CD8-positive, alpha-beta memory T cell (primary cell): Measurements from ENCODE around the gene ACD. TPM values are rescaled to one million over a fixed set of nuclear protein-coding genes. Genes with fewer than 3 reads are reported as not detected.

Experiments
- CTCF ChIA-PET: fragments of 350-600 bp; sonication (Branson Sonifier 250); formaldehyde crosslinking; loops from one replicate; lab custom pipeline; 2021; ENCODE audit warnings: antibody characterized with exemption; lab: Charles Lee
- POLR2A ChIA-PET: fragments of 350-600 bp; sonication (Branson Sonifier 250); formaldehyde crosslinking; loops from one replicate; lab custom pipeline; 2021; ENCODE audit warnings: antibody characterized with exemption; lab: Charles Lee
- DNase-seq, 5 donors: peaks; one replicate each; pipeline versions ENCODE4 v3.0.0 to v3.0.0-alpha.2; 2020 to 2022; ENCODE audit warnings: mixed read lengths in 1 of 5
- H3K27ac ChIP-seq: one replicate; pipeline ENCODE4 v1.7.0; 2013; ENCODE audit warnings: low read depth, mild to moderate bottlenecking, low read length, moderate library complexity
- H3K27me3 ChIP-seq: 2 replicates; pipeline ENCODE4 v1.7.0; 2013; ENCODE audit warnings: low read length, mild to moderate bottlenecking; ENCODE audit not compliant: insufficient read depth, poor library complexity, severe bottlenecking
- H3K36me3 ChIP-seq: 2 replicates; pipeline ENCODE4 v1.7.0; 2013; ENCODE audit warnings: mild to moderate bottlenecking, low read length, moderate library complexity; ENCODE audit not compliant: insufficient read depth
- H3K4me1 ChIP-seq: 2 replicates; pipeline ENCODE4 v1.7.0; 2013; ENCODE audit warnings: mild to moderate bottlenecking, low read length, moderate library complexity; ENCODE audit not compliant: insufficient read depth
- H3K4me3 ChIP-seq: 2 replicates; pipeline ENCODE4 v1.7.0; 2013; ENCODE audit warnings: mild to moderate bottlenecking, low read length
- H3K9me3 ChIP-seq: 2 replicates; pipeline ENCODE4 v1.7.0; 2013; ENCODE audit warnings: mild to moderate bottlenecking, low read length
- H3K27ac Mint-ChIP-seq, 8 donors: one replicate each; pipeline ENCODE4 v1.8.0; 2020 to 2021; ENCODE audit warnings: mixed read lengths in 8 of 8, mild to moderate bottlenecking in 6 of 8, inconsistent platforms in 3 of 8, moderate library complexity in 3 of 8
- H3K27me3 Mint-ChIP-seq, 2 donors: one replicate each; pipeline ENCODE4 v1.8.0; 2020 to 2021; ENCODE audit warnings: mixed read lengths in 2 of 2, mild to moderate bottlenecking in 1 of 2, moderate library complexity in 1 of 2
- H3K36me3 Mint-ChIP-seq, 3 donors: one replicate each; pipeline ENCODE4 v1.8.0; 2020 to 2021; ENCODE audit warnings: mixed read lengths in 3 of 3, inconsistent platforms in 1 of 3, mild to moderate bottlenecking in 1 of 3
- H3K4me1 Mint-ChIP-seq, 3 donors: one replicate each; pipeline ENCODE4 v1.8.0; 2020 to 2021; ENCODE audit warnings: mixed read lengths in 3 of 3, inconsistent platforms in 1 of 3, mild to moderate bottlenecking in 1 of 3
- H3K4me3 Mint-ChIP-seq, 7 donors: one replicate each; pipeline ENCODE4 v1.8.0; 2020 to 2021; ENCODE audit warnings: mixed read lengths in 7 of 7, mild to moderate bottlenecking in 6 of 7, moderate library complexity in 4 of 7, inconsistent platforms in 2 of 7
- H3K9me3 Mint-ChIP-seq, 5 donors: one replicate each; pipeline ENCODE4 v1.8.0; 2020 to 2022; ENCODE audit warnings: mixed read lengths in 5 of 5, mild to moderate bottlenecking in 3 of 5, moderate library complexity in 2 of 5, inconsistent platforms in 1 of 5
- polyA plus RNA-seq: library from polyadenylated mRNA; unstranded; fragments of 300-500 nt; fragmentation: Illumina TruSeq; gene quantifications from one replicate; pipeline ENCODE4 v1.2.3, GENCODE V29; 2021
- total RNA-seq, 2 experiments: library from RNA; stranded (reverse); gene quantifications; one replicate each; pipeline ENCODE4 v1.2.3, GENCODE V29; 2021

Gene ACD
- total and polyA plus RNA-seq, 3 experiments from 2014 or later: 55.6 to 81.7 (median 79.1) TPM

DNA sequence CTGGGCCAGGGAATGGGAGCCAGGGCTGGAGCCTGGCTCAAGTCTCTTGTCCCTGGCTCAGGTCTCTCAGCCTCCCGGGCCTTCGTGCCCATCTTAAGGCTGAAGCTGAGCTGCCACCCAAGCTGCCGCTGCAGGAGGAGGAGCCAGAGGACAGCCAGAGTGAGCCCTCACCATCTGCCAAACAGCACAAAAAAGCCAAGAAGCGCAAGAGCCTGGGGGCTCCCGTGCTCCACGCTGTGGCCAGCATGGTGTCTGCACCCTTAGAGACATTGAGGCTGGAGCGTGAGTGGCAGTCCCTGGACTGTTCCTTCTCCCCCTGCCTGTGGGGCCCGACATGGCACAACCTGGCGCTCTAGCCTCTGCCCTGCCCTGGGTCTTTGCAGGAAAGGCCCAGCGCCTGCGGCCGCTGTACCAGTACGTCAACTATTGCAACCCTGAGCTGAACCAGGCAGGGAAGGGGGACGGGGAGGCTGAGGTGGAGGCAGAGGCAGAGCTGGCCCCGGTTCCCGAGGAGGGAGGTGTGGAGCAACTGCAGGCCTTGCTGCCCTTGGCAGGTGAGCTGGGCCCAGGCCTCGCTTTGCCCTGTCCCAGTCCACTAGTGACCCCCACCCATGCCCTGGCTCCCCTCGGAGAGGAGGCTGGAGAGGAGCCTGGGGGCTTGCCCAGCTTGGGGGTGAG, 7.9 kb upstream of the ACD start:
- ChIA-PET CTCF (interaction anchor here (0.6 to 7.7 kb wide), 19 partner anchors 8 to 187 kb away, joined by 3 to 95 read pairs (median 4); partner anchors contain the start of genes ACD, ATP6V0D1, CARMIL2 and CTCF), POLR2A (interaction anchor here (2.8 kb wide), 1 partner anchor 105 kb away, joined by 9 read pairs; the partner anchor contains the start of gene CTCF)
- H3K4me3 Mint-ChIP-seq: peak overlapping the region; percentile 19 to 94 (median 71)
- H3K36me3 Mint-ChIP-seq: peaks cover 0 to 2% (median 0%) of the 10 kb centered on the region in 3 donors
- Histone ChIP-seq H3K27ac (no peak overlapping the region), H3K27me3 (no peaks in the 10 kb centered on the region), H3K36me3 (no peaks in the 10 kb centered on the region), H3K4me3 (no peak overlapping the region), H3K4me1 (peaks cover 17% of the 10 kb centered on the region), H3K9me3 (no peaks in the 10 kb centered on the region)
- H3K9me3 Mint-ChIP-seq: no peaks in the 10 kb centered on the region
- DNase-seq: peak; percentile 48 to 86 (median 74)
- no peaks in the 10 kb centered on the region for H3K27me3 Mint-ChIP-seq
- H3K4me1 Mint-ChIP-seq: peaks cover 7 to 27% (median 12%) of the 10 kb centered on the region in 3 donors
- peak overlapping the region in 5 of 8 donors; percentile 6 to 80 (median 42) for H3K27ac Mint-ChIP-seq

DNA sequence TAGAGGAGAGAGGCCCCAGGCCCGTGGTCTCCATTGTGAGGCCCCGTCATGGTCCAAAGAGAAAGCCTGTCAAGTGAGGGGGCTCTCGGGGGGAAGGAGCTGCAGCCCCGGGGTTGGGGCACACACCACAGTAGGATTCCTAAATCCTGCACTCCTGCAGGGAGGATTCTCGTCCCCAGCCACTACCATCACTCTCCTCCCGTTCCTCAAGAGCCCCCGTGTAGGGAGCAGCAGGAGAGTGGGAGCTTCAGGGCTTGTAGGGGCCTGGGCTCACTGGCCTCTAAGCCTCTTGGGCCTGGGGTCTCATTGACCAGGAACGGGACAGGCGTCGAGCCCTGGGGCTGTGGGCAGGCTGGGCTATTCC, 7.4 kb upstream of the ACD start:
- ChIA-PET POLR2A (interaction anchor here (1.0 to 2.8 kb wide), 2 partner anchors 13 to 105 kb away, joined by 3 to 9 read pairs; partner anchors contain the start of gene CTCF), CTCF (interaction anchor here (0.6 to 7.7 kb wide), 18 partner anchors 9 to 186 kb away, joined by 3 to 95 read pairs (median 4); partner anchors contain the start of genes ATP6V0D1, CARMIL2 and CTCF)
- no peaks in the 10 kb centered on the region for H3K27me3 ChIP-seq
- H3K27ac ChIP-seq: no peak overlapping the region
- peaks cover 17% of the 10 kb centered on the region for H3K4me1 ChIP-seq
- H3K4me3 Mint-ChIP-seq: peak overlapping the region in 6 of 7 donors; percentile 71 to 94 (median 79)
- no peaks in the 10 kb centered on the region for H3K9me3 ChIP-seq
- no peaks in the 10 kb centered on the region for H3K36me3 ChIP-seq
- H3K4me1 Mint-ChIP-seq: peaks cover 7 to 27% (median 12%) of the 10 kb centered on the region in 3 donors
- H3K36me3 Mint-ChIP-seq: peaks cover 0 to 3% (median 0%) of the 10 kb centered on the region in 3 donors
- H3K9me3 Mint-ChIP-seq: no peaks in the 10 kb centered on the region
- no peaks in the 10 kb centered on the region for H3K27me3 Mint-ChIP-seq
- peak overlapping the region in 5 of 8 donors; percentile 42 to 91 (median 71) for H3K27ac Mint-ChIP-seq
- DNase-seq: no peak
- peak overlapping the region; percentile 66 for H3K4me3 ChIP-seq

DNA sequence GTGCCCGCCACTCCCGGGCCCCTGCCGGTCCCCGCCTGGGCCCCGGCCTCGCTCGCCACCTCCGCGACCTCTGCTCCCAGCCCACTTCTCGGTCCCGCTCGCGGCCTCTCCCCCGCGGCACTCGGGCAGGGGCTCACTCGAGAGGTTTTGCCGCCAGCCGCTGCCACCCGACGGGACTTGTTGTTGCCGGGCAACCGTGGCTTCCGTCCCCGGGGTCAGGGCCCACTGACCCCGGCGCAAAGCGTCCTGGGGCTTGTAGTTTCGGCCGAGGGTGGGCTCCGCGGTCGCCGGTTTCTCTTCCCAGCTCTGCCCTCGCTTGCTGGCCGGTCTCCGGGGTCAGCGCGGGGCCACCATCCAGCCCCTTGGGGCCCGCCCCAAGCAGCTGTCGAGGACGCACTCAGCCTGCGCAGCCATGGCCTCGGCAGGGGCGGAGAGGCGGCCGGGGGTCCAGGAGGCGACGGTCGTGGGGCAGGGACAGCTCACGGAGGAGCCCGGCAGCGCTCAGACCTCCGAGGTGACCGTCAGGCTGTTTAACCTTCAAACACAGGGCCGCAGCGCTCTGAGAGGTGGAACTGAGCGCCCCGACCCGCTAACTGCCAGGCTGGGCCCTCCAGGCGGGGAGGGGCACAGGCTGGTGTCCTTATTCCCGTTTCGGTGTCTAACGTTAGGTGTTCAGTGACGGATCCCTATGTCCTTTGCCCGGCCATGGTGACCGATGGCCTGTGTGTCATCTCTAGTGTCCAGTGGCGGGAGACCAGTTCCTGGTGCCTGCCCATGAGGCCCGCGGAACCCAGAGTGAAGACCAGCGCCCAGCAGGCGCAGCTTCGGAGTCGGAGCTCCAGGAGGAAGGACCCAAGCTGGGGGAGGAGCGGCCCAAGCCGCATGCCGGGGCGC, 6.7 kb upstream of the ACD start, which contains the start of the genes C16orf86 and ENKD1:
Gene C16orf86 (plus strand): TSS at position 256 of the 894 bp plus-strand sequence. CDS start 157 bp downstream, at position 413.
Gene ENKD1 (minus strand): TSS at position 192 of the 894 bp plus-strand sequence. CDS start 308 bp downstream, outside the sequence.
- H3K27ac ChIP-seq: peak within 1 kb of the TSS; percentile 43
- Mint-ChIP-seq H3K4me1 (peaks cover 7 to 28% (median 12%) of the 10 kb centered on the region in 3 donors), H3K36me3 (peaks cover 0 to 3% (median 0%) of the 10 kb centered on the region in 3 donors), H3K9me3 (no peaks in the 10 kb centered on the region), H3K27me3 (no peaks in the 10 kb centered on the region), H3K4me3 (peak within 1 kb of the TSS; percentile 67 to 94 (median 80)), H3K27ac (peak within 1 kb of the TSS in 7 of 8 donors; percentile 29 to 91 (median 71))
- H3K4me1 ChIP-seq: peaks cover 18% of the 10 kb centered on the region
- H3K36me3 ChIP-seq: no peaks in the 10 kb centered on the region
- CTCF ChIA-PET: interaction anchor here (0.6 to 7.7 kb wide), 18 partner anchors 8 to 205 kb away, joined by 3 to 95 read pairs (median 4); partner anchors contain the start of genes ATP6V0D1, CARMIL2 and CTCF
- no peaks in the 10 kb centered on the region for H3K9me3 ChIP-seq
- POLR2A ChIA-PET: interaction anchor here (1.0 to 2.8 kb wide), 3 partner anchors 13 to 104 kb away, joined by 3 to 9 read pairs (median 3); partner anchors contain the start of genes CARMIL2 and CTCF
- no peaks in the 10 kb centered on the region for H3K27me3 ChIP-seq
- DNase-seq: peak; percentile 75 to 90 (median 77)
- peak within 1 kb of the TSS; percentile 66 for H3K4me3 ChIP-seq

DNA sequence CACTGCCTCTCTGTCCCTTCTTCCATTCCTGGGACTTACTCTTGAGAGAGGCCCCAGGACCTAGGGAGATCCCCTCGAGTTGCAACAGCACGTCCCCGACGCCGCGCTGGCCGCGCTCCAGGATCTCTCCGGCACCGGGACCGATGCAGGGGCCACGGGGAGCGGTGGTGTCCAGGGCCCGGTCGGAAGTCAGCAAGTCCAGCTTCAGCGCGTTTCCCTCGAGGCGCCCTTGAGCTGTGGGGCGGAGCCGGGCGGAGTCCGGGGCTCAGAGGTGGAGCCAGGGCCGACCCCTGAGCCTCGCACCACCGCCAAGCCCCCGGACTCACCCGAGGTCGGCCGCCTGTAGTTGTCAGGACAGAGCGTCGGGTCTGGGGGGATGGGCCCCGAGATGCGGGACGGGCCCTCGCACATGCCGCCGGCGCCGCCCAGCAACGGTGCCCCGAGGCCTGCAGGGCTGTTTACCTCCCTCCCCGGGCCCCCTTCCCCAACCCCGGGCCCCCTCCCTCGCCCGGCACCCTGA, 6.0 kb upstream of the ACD start:
- H3K4me1 ChIP-seq: peaks cover 25% of the 10 kb centered on the region
- H3K4me1 Mint-ChIP-seq: peaks cover 11 to 35% (median 15%) of the 10 kb centered on the region in 3 donors
- no peak for DNase-seq
- no peaks in the 10 kb centered on the region for H3K27me3 ChIP-seq
- ChIA-PET POLR2A (interaction anchor here (0.6 to 1.0 kb wide), 2 partner anchors 21 to 99 kb away, joined by 3 read pairs; partner anchors contain the start of gene CARMIL2), CTCF (interaction anchor here (1.0 to 7.7 kb wide), 4 partner anchors 110 to 205 kb away, joined by 3 to 95 read pairs (median 18); no protein-coding TSS in a partner anchor)
- peak overlapping the region in 4 of 8 donors; percentile 21 to 69 (median 33) for H3K27ac Mint-ChIP-seq
- H3K9me3 ChIP-seq: no peaks in the 10 kb centered on the region
- H3K27me3 Mint-ChIP-seq: peaks cover 0 to 1% of the 10 kb centered on the region in 2 donors
- H3K4me3 Mint-ChIP-seq: peak overlapping the region; percentile 48 to 80 (median 65)
- peaks cover 0 to 3% (median 0%) of the 10 kb centered on the region in 3 donors for H3K36me3 Mint-ChIP-seq
- no peaks in the 10 kb centered on the region for H3K9me3 Mint-ChIP-seq
- H3K27ac ChIP-seq: peak overlapping the region; percentile 43
- no peaks in the 10 kb centered on the region for H3K36me3 ChIP-seq
- peak overlapping the region; percentile 66 for H3K4me3 ChIP-seq

DNA sequence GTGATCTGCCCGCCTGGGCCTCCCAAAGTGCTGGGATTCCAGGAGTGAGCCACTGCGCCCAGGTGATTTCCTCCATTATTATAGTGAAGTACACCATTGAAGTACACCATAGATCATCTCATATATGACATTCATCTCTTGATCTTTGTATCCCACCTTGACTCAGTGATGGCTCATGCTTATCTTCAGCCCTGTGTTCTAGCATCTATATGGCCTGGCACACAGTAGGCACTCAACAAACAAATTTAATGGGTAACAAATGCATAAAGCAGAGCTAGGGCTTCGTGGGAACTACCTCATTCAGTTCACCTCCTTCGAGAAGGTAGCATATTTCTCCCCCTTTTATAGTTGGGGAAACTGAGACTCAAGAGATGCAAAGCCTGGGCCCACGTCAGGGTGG, 5.5 kb upstream of the ACD start:
- peak overlapping the region; percentile 43 for H3K27ac ChIP-seq
- H3K4me1 ChIP-seq: peaks cover 27% of the 10 kb centered on the region
- peak overlapping the region; percentile 44 to 76 (median 65) for H3K4me3 Mint-ChIP-seq
- CTCF ChIA-PET: interaction anchor here (1.2 to 7.7 kb wide), 3 partner anchors 21 to 144 kb away, joined by 4 to 95 read pairs (median 32); partner anchors contain the start of gene CARMIL2
- H3K36me3 Mint-ChIP-seq: peaks cover 0 to 5% (median 0%) of the 10 kb centered on the region in 3 donors
- H3K9me3 ChIP-seq: no peaks in the 10 kb centered on the region
- H3K27me3 Mint-ChIP-seq: peaks cover 0 to 2% of the 10 kb centered on the region in 2 donors
- peak overlapping the region in 3 of 8 donors; percentile 21 to 54 (median 23) for H3K27ac Mint-ChIP-seq
- peak overlapping the region; percentile 39 for H3K4me3 ChIP-seq
- POLR2A ChIA-PET: interaction anchor here (0.6 kb wide), 1 partner anchor 98 kb away, joined by 3 read pairs; no protein-coding TSS in a partner anchor
- no peaks in the 10 kb centered on the region for H3K9me3 Mint-ChIP-seq
- peaks cover 12 to 37% (median 16%) of the 10 kb centered on the region in 3 donors for H3K4me1 Mint-ChIP-seq
- H3K27me3 ChIP-seq: no peaks in the 10 kb centered on the region
- H3K36me3 ChIP-seq: no peaks in the 10 kb centered on the region
- DNase-seq: no peak

DNA sequence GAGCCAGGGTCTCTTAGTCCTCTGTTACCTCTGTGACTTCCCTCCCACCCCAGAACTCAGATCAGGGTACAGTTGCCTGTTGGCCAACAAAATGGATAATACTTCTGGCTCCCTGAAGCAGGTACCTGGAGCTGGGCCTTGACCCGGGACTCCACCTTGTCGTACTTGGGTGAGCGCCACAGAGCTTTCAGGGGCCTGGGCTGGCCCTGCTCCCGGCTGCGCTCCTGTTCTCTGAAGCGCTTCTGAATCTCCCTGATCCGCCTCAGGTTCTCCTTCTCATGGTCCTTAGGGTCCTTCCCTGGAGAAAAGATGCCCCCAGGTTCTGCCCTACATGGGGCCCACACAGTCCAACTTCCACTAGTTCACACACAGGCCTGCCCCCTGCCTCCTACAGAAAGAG, 4.8 kb upstream of the ACD start:
- Mint-ChIP-seq H3K27me3 (peaks cover 0 to 3% of the 10 kb centered on the region in 2 donors), H3K9me3 (no peaks in the 10 kb centered on the region), H3K27ac (peak overlapping the region in 6 of 8 donors; percentile 53 to 84 (median 77)), H3K4me3 (peak overlapping the region in 6 of 7 donors; percentile 24 to 81 (median 60)), H3K4me1 (peaks cover 12 to 37% (median 16%) of the 10 kb centered on the region in 3 donors), H3K36me3 (peaks cover 0 to 9% (median 0%) of the 10 kb centered on the region in 3 donors)
- H3K4me3 ChIP-seq: no peak overlapping the region
- POLR2A ChIA-PET: no interaction called here
- no peaks in the 10 kb centered on the region for H3K36me3 ChIP-seq
- no peak for DNase-seq
- no peaks in the 10 kb centered on the region for H3K9me3 ChIP-seq
- no peaks in the 10 kb centered on the region for H3K27me3 ChIP-seq
- CTCF ChIA-PET: interaction anchor here (1.2 to 7.7 kb wide), 6 partner anchors 8 to 143 kb away, joined by 4 to 95 read pairs (median 8); partner anchors contain the start of genes CARMIL2 and CTCF
- peaks cover 27% of the 10 kb centered on the region for H3K4me1 ChIP-seq
- no peak overlapping the region for H3K27ac ChIP-seq
